ENCODE measurements around the gene SCN2B.

SCN2B gene

GRCh38 chr11:118201966-118202365 is 25.5 kb upstream of the SCN2B start:
- no peak for TF ChIP-seq CTCF (IDR thresholded peaks at IDR 0.05; ENCODE audit: low read depth, low read length, missing control alignments)
- DNase-seq (ENCODE audit: extremely low read depth, low read depth) = no peak
- no peak overlapping the region for H3K4me3 ChIP-seq (replicated peaks; ENCODE audit: low read depth, low read length)

GRCh38 chr11:118200901-118201680 is 24.7 kb upstream of the SCN2B start:
- H3K4me3 ChIP-seq (replicated peaks; ENCODE audit: low read depth, low read length) = no peak overlapping the region
- DNase-seq (ENCODE audit: extremely low read depth, low read depth) = no peak
- no peak for TF ChIP-seq CTCF (IDR thresholded peaks at IDR 0.05; ENCODE audit: low read depth, low read length, missing control alignments)

- H3K4me3 ChIP-seq (replicated peaks; ENCODE audit: low read depth, low read length) = no peak overlapping the region
- DNase-seq (ENCODE audit: extremely low read depth, low read depth) = no peak
- TF ChIP-seq CTCF (IDR thresholded peaks at IDR 0.05; ENCODE audit: low read depth, low read length, missing control alignments) = no peak
Observed at GRCh38 chr11:118200497-118200896, 24.1 kb upstream of the SCN2B start.

DNA sequence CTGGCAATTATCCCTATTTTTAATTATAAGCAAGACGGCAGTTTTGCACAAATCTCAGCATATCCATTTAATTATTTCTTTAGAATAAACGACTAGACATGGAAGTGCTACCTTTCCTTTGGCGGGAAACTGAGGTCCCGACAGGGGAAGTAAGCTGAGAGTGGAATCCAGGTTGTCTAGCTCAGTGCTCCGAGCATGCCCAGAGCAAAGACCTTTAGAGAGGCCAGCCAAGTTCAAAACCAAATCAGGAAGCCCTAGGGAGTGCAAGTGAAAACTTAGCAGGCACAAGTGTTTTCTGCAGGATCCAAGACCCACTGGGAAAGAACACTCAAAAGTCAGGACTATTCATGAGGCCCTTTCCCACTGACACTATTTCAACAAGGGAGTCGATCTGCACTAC is 22.7 kb upstream of the SCN2B start:
- no peak for TF ChIP-seq CTCF (IDR thresholded peaks at IDR 0.05; ENCODE audit: low read depth, low read length, missing control alignments)
- no peak overlapping the region for H3K4me3 ChIP-seq (replicated peaks; ENCODE audit: low read depth, low read length)
- no peak for DNase-seq (ENCODE audit: extremely low read depth, low read depth)

DNA sequence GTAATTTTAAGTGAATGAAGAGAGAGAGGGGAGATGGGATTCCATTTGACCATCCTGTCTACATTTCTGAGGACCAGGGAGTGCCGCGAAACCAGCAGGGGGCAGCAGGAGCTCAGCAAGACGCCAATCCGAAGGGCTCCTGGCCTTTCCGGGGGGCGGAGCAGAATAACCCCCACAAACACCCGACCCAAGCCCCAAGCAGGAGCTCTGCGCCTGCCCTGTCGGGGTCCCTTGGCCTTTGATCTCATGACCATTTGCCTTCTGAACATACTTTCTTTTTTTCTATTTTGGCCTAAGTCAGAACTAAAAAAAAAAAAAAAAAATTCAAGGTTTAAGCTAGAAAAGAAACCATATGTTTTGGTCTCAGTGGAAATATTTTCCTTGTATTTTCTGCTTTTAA is 21.9 kb upstream of the SCN2B start:
- no peak for DNase-seq (ENCODE audit: extremely low read depth, low read depth)
- TF ChIP-seq CTCF (IDR thresholded peaks at IDR 0.05; ENCODE audit: low read depth, low read length, missing control alignments) = peak; percentile 91
- H3K4me3 ChIP-seq (replicated peaks; ENCODE audit: low read depth, low read length) = no peak overlapping the region

DNA sequence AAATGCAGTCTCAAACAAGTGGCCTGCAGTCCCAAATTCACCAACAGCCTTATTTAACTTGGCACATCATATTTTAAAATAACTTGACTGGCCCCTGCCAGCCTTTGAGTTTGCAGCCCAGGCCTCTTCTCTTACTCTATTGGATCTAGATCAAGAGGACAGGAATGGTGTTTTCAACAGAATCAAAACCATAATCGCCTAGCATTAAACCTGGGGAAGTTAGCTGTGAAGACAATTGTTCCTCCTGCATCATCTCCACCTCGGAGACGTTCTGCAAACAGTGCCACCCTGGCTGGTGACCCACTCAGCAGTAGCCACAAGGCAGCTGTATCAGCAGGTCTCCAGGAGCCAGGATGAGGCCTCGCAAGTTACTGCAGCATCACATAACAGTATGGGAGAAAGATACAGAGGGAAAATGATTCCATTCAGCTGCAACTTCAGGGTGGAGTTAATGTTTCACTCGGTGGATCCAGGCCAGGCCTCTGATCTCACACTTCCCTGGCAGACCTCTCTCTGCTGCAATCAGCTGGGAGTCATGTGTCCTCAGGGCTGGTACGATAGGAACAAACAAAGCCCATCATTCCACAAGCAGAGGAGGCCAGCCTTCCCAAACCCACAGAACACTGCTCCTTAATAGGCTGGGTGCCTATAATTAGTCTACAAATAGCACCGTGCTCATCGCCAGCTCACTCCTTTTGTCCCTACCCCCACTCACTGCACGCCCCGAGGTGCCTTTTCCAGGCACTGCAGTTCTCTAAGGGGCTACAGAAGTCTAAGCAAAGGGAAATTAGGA is 18.6 kb upstream of the SCN2B start:
- no peak for TF ChIP-seq CTCF (IDR thresholded peaks at IDR 0.05; ENCODE audit: low read depth, low read length, missing control alignments)
- DNase-seq (ENCODE audit: extremely low read depth, low read depth) = peak; percentile 25
- no peak overlapping the region for H3K4me3 ChIP-seq (replicated peaks; ENCODE audit: low read depth, low read length)
